SU-DHL-6 (cell line): ENCODE measurements around the gene SKIDA1.

ENCODE experiments used
- H2AFZ ChIP-seq: fragments of 200-600 bp; sonication (generic); 2 replicates; pipeline ENCODE4 v1.6.1; 2014; ENCODE audit warnings: low read depth, mild to moderate bottlenecking, moderate library complexity, mixed read lengths, antibody characterized with exemption, low read length; ENCODE audit not compliant: severe bottlenecking
- H3F3A ChIP-seq: fragments of 200-600 bp; shearing (Covaris generic); 2 replicates; pipeline ENCODE4 v1.6.0; 2016; ENCODE audit warnings: antibody characterized with exemption, mild to moderate bottlenecking; ENCODE audit not compliant: insufficient read depth
- H3K27ac ChIP-seq: fragments of 200-600 bp; sonication (generic); 2 replicates; pipeline ENCODE4 v1.5.1; 2016; ENCODE audit warnings: low read depth, mild to moderate bottlenecking, low read length, moderate library complexity, mixed read lengths
- H3K27me3 ChIP-seq: fragments of 200-600 bp; sonication (generic), shearing (Covaris generic); 2 replicates; pipeline ENCODE4 v1.6.0; 2014; ENCODE audit warnings: mild to moderate bottlenecking, low read length
- H3K36me3 ChIP-seq: fragments of 200-600 bp; sonication (generic); 2 replicates; pipeline ENCODE4 v1.6.1; 2014; ENCODE audit warnings: mild to moderate bottlenecking, low read length, mixed read lengths
- H3K4me2 ChIP-seq: fragments of 300-600, 200-600 bp; shearing (Covaris generic), sonication (generic); 2 replicates; pipeline ENCODE4 v1.6.0; 2014; ENCODE audit warnings: low read length, low read depth, mild to moderate bottlenecking; ENCODE audit not compliant: poor library complexity, severe bottlenecking
- H3K4me3 ChIP-seq: fragments of 200-600 bp; sonication (generic); 2 replicates; pipeline ENCODE4 v1.5.1; 2014; ENCODE audit warnings: antibody characterized with exemption, low read length, mild to moderate bottlenecking, mixed read lengths; ENCODE audit not compliant: insufficient read depth, poor library complexity, severe bottlenecking
- H3K79me2 ChIP-seq: fragments of 200-600 bp; sonication (generic); 2 replicates; pipeline ENCODE4 v1.6.1; 2014; ENCODE audit warnings: mild to moderate bottlenecking, low read length, moderate library complexity; ENCODE audit not compliant: insufficient read depth
- H3K9ac ChIP-seq: fragments of 200-600 bp; sonication (generic); 2 replicates; pipeline ENCODE4 v1.7.0; 2014; ENCODE audit warnings: mild to moderate bottlenecking, low read length
- H3K9me2 ChIP-seq: fragments of 200-600 bp; sonication (generic); replicated peaks from 2 replicates; pipeline ENCODE4 v1.6.1; 2014; ENCODE audit warnings: low read length; ENCODE audit not compliant: insufficient read depth
- H3K9me3 ChIP-seq: fragments of 200-600 bp; sonication (generic); 2 replicates; pipeline ENCODE4 v1.6.1; 2014; ENCODE audit warnings: low read length, mixed read lengths; ENCODE audit not compliant: insufficient read depth
- H4K20me1 ChIP-seq: fragments of 200-600 bp; sonication (generic); 2 replicates; pipeline ENCODE4 v1.6.1; 2014; ENCODE audit warnings: low read depth, mild to moderate bottlenecking, antibody characterized with exemption, low read length, moderate library complexity, mixed read lengths
- EZH2phosphoT487 ChIP-seq: fragments of 200-600 bp; sonication (generic), shearing (Covaris generic); conservative IDR thresholded peaks from 2 replicates; pipeline ENCODE4 v1.6.1; 2018; ENCODE audit warnings: mild to moderate bottlenecking, antibody characterized with exemption, low read length, moderate library complexity, mixed read lengths
- TF ChIP-seq, protein P1 (sequence below): fragments of 200-600 bp; sonication (generic); IDR thresholded peaks from one replicate; pipeline ENCODE4 v1.5.1; 2017; ENCODE audit warnings: antibody characterized with exemption, mild to moderate bottlenecking, low read length, moderate library complexity; ENCODE audit not compliant: insufficient read depth, poor library complexity, severe bottlenecking

SKIDA1 gene

DNA sequence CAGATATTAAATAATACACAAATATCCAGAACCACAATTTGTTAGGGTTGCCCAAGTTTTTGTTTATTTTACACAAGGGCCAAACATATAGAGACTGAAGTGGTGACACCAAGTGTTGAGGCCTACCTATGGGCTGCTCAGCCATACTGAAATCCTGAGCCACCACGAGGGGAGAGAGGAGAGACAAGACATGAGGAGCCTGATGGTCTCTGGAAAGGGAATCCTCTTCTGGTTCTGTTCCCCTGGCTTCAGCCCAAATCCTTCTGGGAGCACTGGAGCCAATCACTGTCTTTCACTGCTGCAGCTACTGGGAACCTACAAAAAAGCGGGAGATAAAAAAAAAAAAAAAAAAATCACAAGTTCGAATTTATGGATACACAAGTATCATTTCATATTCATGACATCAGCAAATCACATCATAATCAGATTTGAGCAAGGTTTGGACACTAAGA is 1.9 kb downstream of the SKIDA1 start:
- Histone ChIP-seq H3K9me3 (no peaks in the 10 kb centered on the region), H3K9ac (no peak overlapping the region), H3K9me2 (no peaks in the 10 kb centered on the region), H3K4me3 (no peak overlapping the region), H3F3A (peaks cover 35% of the 10 kb centered on the region), H4K20me1 (no peaks in the 10 kb centered on the region), H3K27me3 (no peaks in the 10 kb centered on the region), H3K4me2 (no peak overlapping the region), H2AFZ (no peak overlapping the region), H3K36me3 (no peaks in the 10 kb centered on the region), H3K27ac (no peak overlapping the region), H3K79me2 (no peaks in the 10 kb centered on the region)
- TF ChIP-seq EZH2phosphoT487, result no peak
- TF ChIP-seq, protein P1, sequence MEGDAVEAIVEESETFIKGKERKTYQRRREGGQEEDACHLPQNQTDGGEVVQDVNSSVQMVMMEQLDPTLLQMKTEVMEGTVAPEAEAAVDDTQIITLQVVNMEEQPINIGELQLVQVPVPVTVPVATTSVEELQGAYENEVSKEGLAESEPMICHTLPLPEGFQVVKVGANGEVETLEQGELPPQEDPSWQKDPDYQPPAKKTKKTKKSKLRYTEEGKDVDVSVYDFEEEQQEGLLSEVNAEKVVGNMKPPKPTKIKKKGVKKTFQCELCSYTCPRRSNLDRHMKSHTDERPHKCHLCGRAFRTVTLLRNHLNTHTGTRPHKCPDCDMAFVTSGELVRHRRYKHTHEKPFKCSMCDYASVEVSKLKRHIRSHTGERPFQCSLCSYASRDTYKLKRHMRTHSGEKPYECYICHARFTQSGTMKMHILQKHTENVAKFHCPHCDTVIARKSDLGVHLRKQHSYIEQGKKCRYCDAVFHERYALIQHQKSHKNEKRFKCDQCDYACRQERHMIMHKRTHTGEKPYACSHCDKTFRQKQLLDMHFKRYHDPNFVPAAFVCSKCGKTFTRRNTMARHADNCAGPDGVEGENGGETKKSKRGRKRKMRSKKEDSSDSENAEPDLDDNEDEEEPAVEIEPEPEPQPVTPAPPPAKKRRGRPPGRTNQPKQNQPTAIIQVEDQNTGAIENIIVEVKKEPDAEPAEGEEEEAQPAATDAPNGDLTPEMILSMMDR, result no peak

DNA sequence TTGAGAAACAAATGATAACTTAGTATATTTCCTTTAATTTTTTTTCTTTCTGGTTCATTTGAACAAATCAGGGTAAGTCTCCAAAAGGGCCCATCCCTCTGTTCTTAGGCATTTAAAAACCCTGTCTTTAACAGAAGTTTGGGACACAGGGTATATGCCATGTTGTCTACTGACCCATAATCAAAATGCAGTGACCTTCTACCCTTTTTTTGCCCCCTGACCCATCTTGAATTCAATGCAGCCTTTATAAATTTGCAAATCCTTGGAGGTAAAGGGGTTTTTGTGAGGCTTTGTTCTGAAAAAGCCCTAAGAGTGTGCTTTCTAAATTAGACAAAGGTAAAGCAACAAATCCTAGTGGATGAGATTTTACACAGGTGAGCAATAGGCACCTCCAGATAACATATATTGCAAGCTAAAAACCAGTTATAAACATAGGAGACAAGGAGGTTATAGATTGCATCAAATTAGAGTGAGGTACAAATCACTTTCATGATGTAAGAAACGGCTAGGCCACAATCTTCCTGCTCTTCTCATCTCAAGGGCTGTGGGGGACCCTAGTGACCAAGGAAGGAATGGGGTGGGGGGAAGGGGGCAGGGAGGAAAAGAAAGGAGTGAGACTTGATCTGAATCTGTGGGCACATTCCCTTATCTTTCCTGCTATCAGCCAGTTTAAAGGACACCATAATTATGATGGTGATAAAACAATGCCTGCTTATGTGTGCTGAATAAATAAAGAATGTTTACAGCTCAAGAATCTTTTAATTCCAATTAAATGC is 2.7 kb downstream of the SKIDA1 start:
- Histone ChIP-seq H3K9me3 (no peaks in the 10 kb centered on the region), H3K4me3 (no peak overlapping the region)

GRCh38 chr10:21521751-21522533 is 3.5 kb downstream of the SKIDA1 start:
- no peaks in the 10 kb centered on the region for H3K27me3 ChIP-seq
- no peak overlapping the region for H3K27ac ChIP-seq
- H3K4me2 ChIP-seq, result no peak overlapping the region
- H3K4me3 ChIP-seq, result no peak overlapping the region
- H3K36me3 ChIP-seq, result no peaks in the 10 kb centered on the region
- no peaks in the 10 kb centered on the region for H3K79me2 ChIP-seq
- H2AFZ ChIP-seq, result no peak overlapping the region
- no peaks in the 10 kb centered on the region for H3K9me3 ChIP-seq
- no peak for TF ChIP-seq EZH2phosphoT487
- TF ChIP-seq, protein P1, result no peak
- H4K20me1 ChIP-seq, result no peaks in the 10 kb centered on the region
- no peaks in the 10 kb centered on the region for H3K9me2 ChIP-seq
- H3F3A ChIP-seq, result peaks cover 19% of the 10 kb centered on the region
- no peak overlapping the region for H3K9ac ChIP-seq

More for the DNA sequence above, 2.7 kb downstream of the SKIDA1 start:
- H3K9ac ChIP-seq, result no peak overlapping the region
- TF ChIP-seq EZH2phosphoT487, result no peak
- TF ChIP-seq, protein P1, result no peak
- H3K27me3 ChIP-seq, result no peaks in the 10 kb centered on the region
- no peaks in the 10 kb centered on the region for H3K9me2 ChIP-seq
- no peaks in the 10 kb centered on the region for H3K79me2 ChIP-seq
- no peaks in the 10 kb centered on the region for H3K36me3 ChIP-seq
- no peak overlapping the region for H3K4me2 ChIP-seq
- no peaks in the 10 kb centered on the region for H4K20me1 ChIP-seq
- no peak overlapping the region for H3K27ac ChIP-seq
- H3F3A ChIP-seq, result peaks cover 27% of the 10 kb centered on the region
- H2AFZ ChIP-seq, result no peak overlapping the region
